ENCODE results near the gene PXMP2. TPM values are rescaled to one million over a fixed set of nuclear protein-coding genes. Genes with fewer than 3 reads are reported as not detected.

Gene PXMP2
- polyA plus RNA-seq (ENCODE audit: insufficient read length in 4 of 4): 10 to 100 TPM; 43.5 to 61.2 (median 56.7) TPM

DNA sequence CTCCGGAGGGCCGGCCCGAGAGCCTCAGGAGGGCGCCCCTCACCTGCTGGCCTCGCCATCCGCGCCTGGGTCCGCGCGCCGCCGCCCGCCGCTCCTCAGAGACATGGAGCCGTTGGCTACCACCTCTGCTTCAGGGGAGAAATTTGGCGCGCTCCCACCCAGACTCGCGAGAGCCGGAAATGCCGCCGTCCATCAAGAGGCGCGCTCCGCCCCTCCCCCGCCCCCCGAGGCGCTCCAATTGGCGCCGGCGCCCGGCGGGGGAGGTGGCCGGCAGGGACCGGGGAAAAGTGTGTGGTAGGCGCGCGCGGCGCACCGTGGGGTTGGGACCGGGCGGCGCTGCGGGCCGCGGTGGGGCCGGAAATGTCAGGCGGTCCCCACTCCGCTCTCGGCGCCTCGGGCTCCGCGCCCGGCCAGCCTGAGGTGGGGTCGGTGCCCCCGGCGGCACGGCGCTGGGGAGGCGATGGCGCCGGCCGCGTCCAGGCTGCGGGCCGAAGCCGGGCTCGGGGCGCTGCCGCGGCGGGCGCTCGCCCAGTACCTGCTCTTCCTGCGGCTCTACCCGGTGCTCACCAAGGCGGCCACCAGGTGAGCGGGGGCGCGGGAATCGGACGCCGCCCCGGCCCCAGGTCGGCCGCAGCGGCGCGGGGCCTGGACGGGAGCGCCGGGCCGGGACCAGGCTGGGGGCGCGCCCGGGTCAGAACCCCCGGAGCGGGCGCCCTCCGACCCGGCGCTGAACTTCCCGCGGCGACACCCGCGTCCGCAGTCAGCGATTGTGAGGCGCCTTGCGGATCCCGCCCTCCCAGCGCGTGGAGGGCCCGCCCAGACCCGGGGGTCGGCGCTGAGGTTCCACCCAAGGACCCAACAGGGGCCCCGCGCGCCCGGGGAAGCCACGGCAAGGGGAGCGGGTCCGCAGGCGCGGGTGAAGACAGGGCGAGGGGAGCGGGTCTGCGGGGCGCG is at the start of gene PXMP2, which contains the start of gene POLE:
Gene PXMP2, plus strand, starts transcription at position 377 of the 954 bp plus-strand sequence. Its CDS starts 84 bp downstream, at position 461.
Gene POLE, minus strand, starts transcription at position 132 of the 954 bp plus-strand sequence. Its CDS starts 27 bp downstream, at position 105.
- DNase-seq (ENCODE audit: low read depth in 4 of 4, low spot score in 3 of 4): peak; percentile 89 to 94 (median 92)

DNA sequence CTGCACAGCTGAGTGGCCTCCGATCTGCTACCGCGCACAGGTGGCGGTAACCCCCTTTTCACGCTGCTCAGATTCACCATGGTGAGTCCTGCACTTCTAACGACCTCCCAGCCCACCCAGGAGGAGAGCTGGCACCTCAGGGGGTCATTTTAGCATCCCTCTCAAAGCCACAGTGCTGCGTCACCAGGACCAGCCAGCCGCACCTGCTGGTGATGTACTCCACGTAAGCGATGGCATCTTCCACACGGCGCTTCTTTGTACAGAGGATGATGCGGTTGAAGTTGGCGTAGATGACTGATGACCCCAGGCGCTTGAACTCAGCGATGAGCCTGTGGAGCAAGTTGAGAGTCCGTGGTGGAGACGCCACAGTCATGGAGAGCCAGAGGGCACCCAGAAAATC is 49.6 kb upstream of the PXMP2 start:
- no peak for DNase-seq (ENCODE audit: low read depth in 4 of 4, low spot score in 3 of 4)

DNA sequence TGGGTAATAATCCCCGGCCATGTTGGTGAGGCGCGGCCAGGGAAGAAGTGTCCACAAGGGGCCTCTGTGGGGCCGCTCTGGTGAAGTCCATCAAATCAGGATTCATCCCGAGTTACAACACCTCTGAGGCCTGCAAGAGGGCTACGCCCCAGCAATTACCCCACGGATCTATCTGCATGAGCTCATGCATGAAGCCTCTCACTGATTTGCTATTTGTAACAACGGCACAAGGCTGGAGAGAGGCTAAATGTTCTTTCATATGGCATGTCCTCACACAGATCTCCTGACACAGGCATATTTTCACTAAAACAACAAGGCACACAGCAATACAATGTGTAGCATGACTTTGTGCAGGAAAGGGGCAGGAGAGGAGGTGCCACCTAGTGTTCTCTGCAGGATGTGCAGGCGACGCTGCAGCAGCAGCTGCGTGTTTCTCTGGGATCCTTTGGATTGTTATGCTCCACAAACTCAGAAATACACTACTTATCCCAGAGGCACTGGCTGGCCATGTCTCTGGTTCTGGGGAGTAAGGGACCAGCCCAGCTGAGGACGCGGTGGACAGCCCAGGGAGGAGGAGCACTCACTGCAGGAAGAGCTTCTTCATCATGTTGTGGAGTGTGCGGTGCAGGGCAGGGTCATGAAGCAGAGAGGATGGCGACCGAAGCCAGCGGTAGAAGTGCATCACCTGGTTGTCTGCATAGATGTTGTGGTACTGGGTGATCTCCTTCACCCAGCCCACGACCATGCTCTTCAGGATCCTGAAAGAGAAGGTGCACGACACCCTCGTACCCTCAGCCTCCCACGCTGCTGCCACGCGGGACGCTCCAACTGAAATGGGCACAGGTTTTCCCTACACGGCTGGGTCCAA is 48.6 kb upstream of the PXMP2 start:
- peak in 1 of 4 donors; percentile 26 for DNase-seq (ENCODE audit: low read depth in 4 of 4, low spot score in 3 of 4)

DNA sequence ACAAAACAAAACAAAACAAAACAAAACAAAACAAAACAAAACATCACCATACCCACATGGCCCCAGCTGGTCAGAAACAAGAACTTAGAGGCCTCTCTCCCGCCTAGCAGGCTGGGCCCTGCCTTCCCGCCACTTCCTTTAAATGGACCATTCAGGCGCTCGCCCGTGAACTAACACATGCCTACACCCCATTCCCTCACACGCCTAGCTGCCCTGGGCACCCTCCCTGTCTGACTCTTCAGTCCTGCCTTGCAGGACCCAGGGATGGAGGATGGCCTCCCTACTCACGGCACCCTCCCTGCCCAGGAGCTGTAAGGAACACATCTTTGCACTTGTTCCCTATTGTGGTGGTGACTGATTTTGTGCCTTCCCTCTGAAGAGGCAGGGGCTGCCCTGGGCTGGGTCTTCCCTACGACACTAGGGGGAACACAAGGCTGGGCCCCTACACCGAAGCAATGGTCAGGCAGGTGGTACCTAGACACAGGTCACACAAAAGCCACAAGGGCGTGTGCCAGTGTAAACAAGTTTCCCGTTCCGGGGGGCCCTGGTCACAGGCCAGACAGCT is 47.3 kb upstream of the PXMP2 start:
- no peak for DNase-seq (ENCODE audit: low read depth in 4 of 4, low spot score in 3 of 4)

DNA sequence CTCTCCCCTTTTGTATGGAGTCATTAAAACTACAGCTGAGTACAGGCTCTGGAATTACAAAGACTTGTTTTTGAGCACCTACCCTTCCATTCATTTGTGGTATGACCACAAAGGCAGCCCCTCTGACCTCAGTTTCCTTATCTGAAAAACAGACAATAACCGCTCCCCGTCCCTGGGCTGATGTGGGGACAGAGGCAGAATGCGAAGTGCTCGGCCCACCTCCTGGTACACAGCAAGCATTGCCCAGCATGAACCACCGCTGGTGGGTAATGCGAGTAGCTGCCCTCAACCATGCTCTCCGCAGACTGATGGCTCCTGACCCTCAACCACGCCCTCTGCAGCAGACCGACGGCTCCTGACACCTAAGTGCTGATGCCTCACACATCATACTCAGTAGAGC is 46.5 kb upstream of the PXMP2 start:
- DNase-seq (ENCODE audit: low read depth in 4 of 4, low spot score in 3 of 4): no peak

DNA sequence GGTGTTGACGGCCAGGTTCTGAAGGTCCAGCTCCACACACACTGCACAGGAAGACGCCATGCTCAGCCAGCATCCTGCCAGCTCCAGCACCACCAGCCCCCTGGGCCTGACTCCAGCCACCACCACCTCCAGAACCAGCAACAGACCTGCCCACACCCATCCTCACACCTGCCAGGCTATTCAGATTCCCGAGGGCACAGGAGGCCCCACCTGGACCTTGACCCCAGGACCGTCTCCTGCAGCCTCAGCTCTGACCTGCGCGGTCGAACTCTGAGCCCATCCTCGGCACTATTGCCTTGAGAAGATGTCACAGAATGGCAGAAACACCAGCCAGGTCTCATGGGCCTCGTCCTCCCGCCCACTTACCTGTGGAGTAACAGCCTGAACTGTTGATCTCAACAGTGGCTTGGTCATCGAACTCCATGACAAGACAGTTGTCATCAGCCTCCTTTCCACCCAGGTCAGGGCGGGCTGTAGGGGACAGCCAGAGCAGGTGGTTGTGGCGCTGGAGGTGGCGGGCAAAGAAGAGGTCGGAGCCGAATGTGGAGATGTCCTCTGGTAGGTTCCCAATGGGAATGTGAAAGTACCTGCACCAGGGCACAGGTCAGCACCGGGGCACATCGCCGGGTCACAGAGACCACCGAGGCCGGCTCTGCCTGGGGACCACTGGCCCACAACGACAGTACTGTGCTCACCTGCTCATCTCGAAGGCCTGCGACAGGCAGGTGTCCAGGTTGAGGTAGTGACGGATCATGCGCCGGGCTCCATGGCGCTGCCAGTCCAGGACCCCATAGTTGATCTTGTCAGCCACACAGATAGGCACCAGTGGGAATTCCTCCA is 45.4 kb upstream of the PXMP2 start:
- no peak for DNase-seq (ENCODE audit: low read depth in 4 of 4, low spot score in 3 of 4)

DNA sequence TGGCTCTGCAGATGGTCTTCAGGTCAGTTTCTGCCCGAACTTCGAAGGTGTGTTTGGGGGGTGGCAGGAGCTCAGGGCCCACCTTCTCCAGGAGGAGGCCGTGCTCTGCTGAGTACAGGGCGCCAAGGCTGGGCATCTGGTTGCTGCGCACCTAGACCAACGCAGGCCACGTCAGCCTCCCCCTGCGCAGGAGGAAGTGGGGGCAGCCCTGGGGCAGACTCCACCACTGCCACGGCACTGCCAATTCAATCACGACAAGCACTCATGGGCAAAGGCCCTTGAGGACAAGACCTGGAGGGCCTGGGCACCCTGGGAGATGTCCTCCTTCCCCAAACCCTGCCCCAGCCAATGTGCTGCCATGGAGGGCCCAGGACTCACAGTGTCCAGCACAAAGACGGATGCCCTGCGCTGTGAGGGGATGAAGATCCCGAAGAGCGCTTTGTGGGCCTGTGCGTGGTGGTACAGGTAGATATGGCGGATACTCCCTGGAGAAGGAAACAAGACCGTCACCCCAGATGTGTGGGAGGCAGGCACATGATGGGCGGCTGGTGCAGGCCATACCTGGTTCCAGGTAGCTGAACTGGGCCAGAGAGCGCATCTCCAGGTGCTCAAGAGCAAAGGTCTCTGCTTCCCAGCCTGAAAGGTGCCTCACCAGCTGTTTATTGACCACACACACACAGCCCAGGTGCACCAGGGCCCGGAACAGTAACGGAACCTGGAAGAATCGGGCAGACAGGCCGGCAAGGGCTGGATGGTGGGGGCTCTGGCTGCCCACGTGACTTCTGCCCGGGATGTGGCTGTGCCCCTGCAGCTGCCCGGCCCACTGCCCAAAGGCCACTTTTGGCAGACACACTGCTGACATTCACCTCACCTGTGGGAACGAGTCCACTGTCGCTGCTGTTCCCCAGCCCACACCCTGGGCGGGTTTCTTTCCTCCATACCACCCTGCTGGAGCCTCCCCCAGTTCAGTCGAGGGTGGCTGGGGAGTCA is 44.2 kb upstream of the PXMP2 start:
- DNase-seq (ENCODE audit: low read depth in 4 of 4, low spot score in 3 of 4): no peak

DNA sequence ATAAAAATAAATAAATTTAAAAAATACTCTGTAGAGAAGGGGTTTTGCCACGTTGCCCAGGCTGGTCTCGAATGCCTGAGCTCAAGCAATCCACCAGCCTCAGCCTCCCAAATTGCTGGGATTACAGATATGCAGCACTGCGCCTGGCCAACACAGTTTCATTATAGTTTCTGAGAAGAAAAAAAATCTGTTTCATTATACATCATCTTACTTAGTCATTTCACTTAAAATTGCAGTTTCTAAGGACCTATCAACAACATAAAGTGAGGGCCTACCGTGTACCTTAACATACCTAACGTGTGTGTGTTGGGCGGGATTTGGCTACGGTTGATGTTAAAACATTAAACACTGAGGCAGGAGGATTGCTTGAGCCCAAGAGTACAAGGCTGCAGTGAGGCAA is 40.5 kb upstream of the PXMP2 start:
- DNase-seq (ENCODE audit: low read depth in 4 of 4, low spot score in 3 of 4): no peak

DNA sequence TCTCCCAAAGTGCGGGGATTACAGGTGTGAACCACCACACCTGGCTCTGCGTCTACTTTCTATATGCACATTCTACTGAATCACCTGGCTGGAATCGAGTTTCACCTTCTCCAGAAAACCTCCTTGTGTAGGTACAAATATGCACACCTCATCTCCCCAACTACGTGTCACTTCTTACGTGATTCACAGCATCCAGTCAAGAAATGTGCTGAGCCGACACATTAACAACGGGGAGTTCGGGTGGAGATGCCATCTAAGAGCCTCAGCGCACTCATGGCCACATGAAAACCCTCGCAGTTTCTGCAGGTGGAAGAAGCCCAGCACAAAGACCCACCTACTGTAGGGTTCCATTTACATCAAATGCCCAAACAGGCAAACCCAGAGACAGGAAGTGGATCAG is 39.5 kb upstream of the PXMP2 start:
- DNase-seq (ENCODE audit: low read depth in 4 of 4, low spot score in 3 of 4): no peak

DNA sequence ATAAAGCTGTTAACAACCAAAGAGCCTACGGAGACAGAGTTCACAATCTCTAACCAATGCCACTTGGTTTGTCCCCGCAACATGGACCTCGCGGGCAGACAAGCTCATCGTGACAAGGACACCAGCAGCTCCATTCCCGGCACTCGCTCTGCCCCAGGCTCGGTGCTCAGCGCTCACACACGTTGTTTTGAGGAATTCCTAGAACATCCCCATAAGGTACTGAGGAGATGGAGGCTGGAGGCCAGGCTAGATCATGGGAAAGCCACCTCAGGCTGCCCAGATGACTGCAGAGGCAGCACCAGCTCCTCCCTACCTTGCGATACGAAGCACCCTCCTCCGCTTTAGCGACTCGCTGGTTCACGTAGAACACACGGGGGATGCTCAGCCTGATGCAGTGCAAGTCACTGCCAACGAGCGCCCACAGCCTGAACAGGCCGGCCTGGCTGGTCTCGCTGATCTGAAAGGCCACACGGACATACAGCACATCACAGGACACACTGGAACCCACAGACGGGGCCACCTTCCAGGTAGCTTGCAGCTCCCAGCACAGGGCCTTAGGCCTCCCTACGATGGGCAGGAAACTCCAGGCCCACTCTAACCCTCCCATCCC is 38.7 kb upstream of the PXMP2 start:
- DNase-seq (ENCODE audit: low read depth in 4 of 4, low spot score in 3 of 4): no peak

DNA sequence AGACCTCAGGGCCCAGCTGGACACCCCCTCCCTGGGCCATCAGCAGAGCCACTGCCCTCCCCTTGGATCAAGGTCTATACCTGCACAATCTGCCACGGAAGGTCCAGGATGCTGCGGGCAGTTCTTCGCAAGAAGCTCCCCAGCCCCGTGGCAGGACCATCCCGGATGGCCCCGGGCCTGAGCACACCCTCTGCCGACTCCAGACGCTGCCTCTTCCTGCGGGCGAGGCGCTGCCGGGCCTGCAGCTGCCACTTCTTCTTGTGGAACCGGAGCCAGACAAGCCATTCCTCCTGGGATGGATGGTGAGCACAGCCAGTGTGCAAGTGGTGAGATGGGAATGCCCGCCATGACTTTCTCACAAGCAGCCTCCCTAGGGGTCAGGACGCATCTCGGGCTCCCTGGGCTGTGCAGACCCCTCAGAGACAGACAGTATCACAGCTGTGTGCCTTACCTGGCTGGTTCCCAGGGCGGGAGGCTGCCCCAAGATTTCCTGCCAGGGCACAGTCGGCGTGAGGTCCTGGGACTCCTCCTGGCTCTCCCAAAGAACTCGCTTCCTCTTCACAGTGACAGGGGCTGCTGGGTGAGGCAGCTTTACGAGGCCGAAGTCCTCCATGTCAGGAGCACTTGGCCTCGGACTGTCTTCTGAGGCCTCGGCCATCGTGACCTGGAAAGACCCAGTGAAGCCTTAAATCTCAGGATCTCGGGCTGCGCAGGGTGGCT is 38.0 kb upstream of the PXMP2 start:
- no peak for DNase-seq (ENCODE audit: low read depth in 4 of 4, low spot score in 3 of 4)

DNA sequence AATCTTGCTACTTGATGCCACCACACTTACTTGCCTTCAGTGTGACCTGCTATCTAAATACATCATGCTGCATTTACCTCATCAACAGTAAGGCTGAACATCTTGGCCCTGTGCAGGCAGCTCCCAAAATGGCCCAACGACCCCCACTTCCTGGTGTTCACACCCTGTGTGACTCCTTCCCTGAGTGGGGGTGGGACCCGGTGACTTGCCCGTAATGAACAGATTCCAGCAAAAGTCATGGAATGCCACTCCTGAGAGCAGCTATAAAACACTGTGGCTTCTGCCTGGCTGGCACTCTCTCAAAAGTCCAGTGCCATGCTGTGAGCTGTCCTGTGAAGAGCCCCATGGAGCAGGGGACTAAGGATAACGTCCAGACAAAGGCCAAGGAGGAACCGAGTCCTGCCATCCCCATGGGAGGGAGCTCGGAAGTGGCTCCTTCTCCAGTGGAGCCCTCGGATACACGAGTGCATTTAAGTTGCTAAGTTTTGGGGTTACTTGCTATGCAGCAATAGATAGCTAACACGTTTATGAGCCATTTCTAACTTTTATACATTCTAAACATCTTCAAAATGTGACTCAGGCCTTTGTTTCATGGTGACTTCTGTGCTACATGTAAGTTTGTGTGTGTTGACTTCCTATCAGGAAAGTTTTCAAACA is 35.8 kb upstream of the PXMP2 start:
- no peak for DNase-seq (ENCODE audit: low read depth in 4 of 4, low spot score in 3 of 4)

DNA sequence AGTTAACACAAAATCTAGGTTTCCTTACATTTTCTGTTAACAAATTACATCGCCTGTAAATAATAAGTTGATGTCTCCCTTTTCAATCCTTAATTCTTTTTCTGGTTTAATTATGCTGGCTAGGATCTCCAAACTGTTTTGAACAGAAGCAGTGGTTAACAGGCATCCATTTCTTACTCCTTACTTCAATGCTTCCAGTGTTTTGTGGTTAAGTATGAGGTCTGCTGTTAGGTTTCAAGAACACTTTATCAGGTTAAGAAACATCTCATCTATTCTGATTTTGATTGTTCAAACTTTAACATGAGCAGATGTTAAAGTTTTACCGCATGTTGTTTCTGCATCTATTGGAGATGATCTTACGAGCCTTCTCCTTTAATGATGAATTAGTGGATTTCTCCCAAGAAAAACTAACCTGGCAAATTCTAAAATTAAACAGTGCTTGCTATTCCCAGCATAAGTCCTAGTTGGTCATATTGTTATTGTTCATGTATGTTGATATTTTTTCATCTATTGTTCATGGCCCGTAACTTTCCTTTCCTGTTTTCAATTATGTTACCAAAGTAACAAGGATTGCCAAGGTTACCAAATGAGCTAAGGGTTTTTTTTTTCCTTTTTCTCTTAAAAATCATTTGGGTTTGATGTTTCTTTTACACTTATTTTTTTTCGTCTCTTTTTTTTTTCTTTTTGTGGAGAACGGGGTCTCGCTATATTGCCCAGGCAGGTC is 33.7 kb upstream of the PXMP2 start:
- DNase-seq (ENCODE audit: low read depth in 4 of 4, low spot score in 3 of 4): no peak

DNA sequence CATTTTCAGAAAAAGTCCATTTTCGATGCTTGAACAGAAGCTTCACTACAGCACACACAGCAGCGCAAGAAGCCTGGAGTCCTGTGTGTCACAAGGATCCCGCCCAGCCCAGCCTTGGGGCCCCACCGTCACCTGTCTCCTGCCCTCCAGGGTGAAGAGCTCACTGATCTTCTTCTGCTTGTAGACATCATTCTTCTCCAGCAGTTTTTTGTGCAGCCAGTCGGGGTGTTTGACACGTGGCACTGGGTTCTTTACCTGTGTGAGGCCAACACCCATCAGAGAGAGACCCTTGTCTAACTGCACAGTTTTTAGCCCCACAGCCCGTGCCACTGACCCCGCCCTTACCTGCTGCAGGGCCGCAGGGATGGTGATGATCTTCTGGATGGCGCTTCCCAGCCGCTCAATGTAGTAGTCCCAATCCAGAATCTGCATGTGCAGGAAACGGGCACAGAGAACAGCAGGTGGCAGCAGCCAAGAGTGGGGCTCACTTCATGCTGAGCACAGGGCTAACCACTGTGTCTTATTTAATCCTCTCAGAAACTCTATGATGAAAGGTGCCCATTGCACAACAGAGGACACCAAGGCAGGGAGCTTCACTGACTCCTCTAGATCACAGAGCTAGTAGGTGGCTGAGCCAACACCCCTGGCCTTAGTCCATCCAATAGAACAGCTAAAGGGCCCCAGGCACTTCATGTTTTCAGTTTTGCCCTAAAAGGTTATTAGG is 30.2 kb upstream of the PXMP2 start:
- DNase-seq (ENCODE audit: low read depth in 4 of 4, low spot score in 3 of 4): no peak

DNA sequence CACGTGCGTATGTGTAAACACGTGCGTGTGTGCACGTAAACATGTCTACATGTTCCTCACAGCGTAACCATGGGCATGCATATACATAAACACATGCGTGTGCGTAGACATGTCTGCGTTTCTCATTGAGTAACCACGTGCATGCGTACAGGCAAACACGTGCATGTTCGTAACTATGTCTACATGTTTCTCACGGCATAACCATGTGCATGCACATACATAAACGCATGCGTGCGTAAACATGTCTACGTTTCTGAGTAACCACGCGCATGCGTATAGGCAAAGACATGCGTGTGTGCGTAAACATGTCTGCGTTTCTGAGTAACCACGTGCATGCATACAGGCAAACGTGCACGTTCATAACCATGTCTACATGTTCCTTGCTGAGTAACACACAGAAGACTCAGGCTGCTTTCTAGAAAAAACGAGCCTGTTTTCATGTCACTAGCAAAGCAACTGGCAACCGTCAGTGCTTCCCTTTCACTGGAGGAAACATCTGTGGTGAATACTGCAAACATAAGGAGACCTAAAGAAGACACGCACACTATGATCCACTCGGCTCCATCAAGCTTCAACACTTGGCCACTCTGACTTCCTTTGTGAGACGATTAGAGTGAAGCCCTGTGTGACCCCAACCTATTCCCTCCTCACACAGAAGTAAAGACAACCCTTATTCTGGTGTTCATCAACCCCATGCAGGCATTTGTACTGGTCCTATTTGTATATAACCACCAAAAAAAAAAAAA is 29.1 kb upstream of the PXMP2 start:
- DNase-seq (ENCODE audit: low read depth in 4 of 4, low spot score in 3 of 4): no peak
